ENCODE data around the gene RPGRIP1. TPM values are rescaled to one million over a fixed set of nuclear protein-coding genes. Genes with fewer than 3 reads are reported as not detected.
A peak's percentile ranks its signal among the peaks of the same experiment; 100 is the strongest.

Gene RPGRIP1
- total and polyA plus RNA-seq, 8 donors: 0.19 to 0.58 (median 0.28) TPM; not detected in 4

DNA sequence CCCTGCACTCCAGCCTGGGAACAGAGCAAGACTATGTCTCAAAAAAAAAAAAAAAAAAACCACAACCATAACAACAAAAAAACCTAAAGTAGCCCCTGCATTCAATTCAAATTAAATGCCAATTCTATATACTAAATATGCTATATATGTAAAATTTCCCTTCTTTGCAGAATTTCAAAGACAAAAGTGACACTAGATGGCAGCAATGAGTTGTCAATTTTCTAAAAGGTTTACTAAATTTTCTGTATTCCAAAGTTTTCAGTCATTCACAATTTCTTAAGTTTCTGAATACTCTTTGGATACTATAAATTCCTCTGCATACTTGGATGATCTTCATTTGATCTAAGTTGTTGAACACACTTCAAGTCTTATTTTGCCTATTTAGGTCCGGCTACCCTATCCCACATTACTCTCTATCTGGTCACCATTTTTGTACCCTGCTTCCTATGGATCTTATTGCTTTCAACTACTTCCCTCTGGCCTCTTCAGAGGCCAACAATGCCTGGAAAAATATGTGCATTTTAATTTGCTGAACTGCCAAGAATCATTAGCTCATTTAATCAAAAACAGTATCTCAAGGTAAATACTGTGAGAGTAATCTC lies 38.6 kb upstream of the RPGRIP1 start:
- peak in 1 of 2 donors; percentile 41 for DNase-seq
- H3K4me3 ChIP-seq: no peak overlapping the region
- intact Hi-C loops (cut with DNase I; ENCODE audit: low total_unique reads): no loop called here
- peaks cover 25 to 100% (median 63%) of the 10 kb centered on the region in 4 donors for H3K4me1 ChIP-seq
- H3K36me3 ChIP-seq: peaks cover 4 to 73% (median 52%) of the 10 kb centered on the region in 4 donors
- WGBS, 5 donors: 62 to 91% (median 74%) methylated on average over 1 of the region's 1 CpG
- TF ChIP-seq CTCF (IDR thresholded peaks at IDR 0.05) (peak in 2 of 7 experiments; percentile 28 to 29), POLR2AphosphoS5 (IDR thresholded peaks at IDR 0.05) (no peak), POLR2A (IDR thresholded peaks at IDR 0.05) (no peak), EP300 (IDR thresholded peaks at IDR 0.05) (no peak)
- no peak overlapping the region for H3K27ac ChIP-seq
- H3K9me3 ChIP-seq: no peaks in the 10 kb centered on the region
- H3K27me3 ChIP-seq: no peaks in the 10 kb centered on the region

GRCh38 chr14:21244544-21244943 lies 35.3 kb upstream of the RPGRIP1 start:
- H3K27ac ChIP-seq: no peak overlapping the region
- peaks cover 4 to 69% (median 62%) of the 10 kb centered on the region in 4 donors for H3K36me3 ChIP-seq
- no peaks in the 10 kb centered on the region for H3K27me3 ChIP-seq
- 81 to 87% (median 84%) methylated on average over 7 of the region's 7 CpGs for WGBS, 5 donors
- no peak overlapping the region for H3K4me3 ChIP-seq
- H3K4me1 ChIP-seq: peaks cover 26 to 100% (median 60%) of the 10 kb centered on the region in 4 donors
- TF ChIP-seq POLR2A (IDR thresholded peaks at IDR 0.05): no peak
- TF ChIP-seq POLR2AphosphoS5 (IDR thresholded peaks at IDR 0.05): peak in 1 of 3 donors; percentile 26
- no peak for TF ChIP-seq EP300 (IDR thresholded peaks at IDR 0.05)
- TF ChIP-seq CTCF (IDR thresholded peaks at IDR 0.05): no peak
- intact Hi-C loops (cut with DNase I; ENCODE audit: low total_unique reads): no loop called here
- DNase-seq: no peak
- no peaks in the 10 kb centered on the region for H3K9me3 ChIP-seq

DNA sequence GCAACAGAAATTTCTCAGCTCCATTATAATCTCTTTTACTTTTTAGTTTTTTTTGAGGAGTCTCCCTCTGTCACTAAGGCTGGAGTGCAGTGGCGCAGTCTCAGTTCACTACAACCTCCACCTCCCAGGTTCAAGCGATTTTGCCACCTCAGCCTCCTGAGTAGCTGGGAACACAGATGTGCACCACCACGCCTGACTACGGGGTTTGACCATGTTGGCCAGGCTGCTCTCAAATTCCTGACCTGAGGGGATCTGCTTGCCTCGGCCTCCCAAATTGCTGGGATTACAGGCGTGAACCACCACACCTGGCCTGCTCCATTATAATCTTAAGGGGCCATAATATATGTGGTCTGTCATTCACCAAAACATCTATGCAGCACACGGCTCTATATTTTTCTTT lies 34.1 kb upstream of the RPGRIP1 start:
- TF ChIP-seq POLR2AphosphoS5 (IDR thresholded peaks at IDR 0.05) (no peak), EP300 (IDR thresholded peaks at IDR 0.05) (no peak), POLR2A (IDR thresholded peaks at IDR 0.05) (no peak), CTCF (IDR thresholded peaks at IDR 0.05) (no peak)
- intact Hi-C loops (cut with DNase I; ENCODE audit: low total_unique reads): no loop called here
- peaks cover 14 to 76% (median 71%) of the 10 kb centered on the region in 4 donors for H3K36me3 ChIP-seq

GRCh38 chr14:21248338-21248737 lies 31.5 kb upstream of the RPGRIP1 start:
- Histone ChIP-seq H3K4me3 (no peak overlapping the region), H3K9me3 (no peaks in the 10 kb centered on the region), H3K27ac (no peak overlapping the region), H3K36me3 (peaks cover 15 to 91% (median 82%) of the 10 kb centered on the region in 4 donors), H3K27me3 (no peaks in the 10 kb centered on the region), H3K4me1 (peaks cover 21 to 81% (median 42%) of the 10 kb centered on the region in 4 donors)
- intact Hi-C loops (cut with DNase I; ENCODE audit: low total_unique reads): no loop called here
- TF ChIP-seq EP300 (IDR thresholded peaks at IDR 0.05) (no peak), POLR2A (IDR thresholded peaks at IDR 0.05) (no peak)
- 63 to 88% (median 79%) methylated on average over 1 of the region's 1 CpG for WGBS, 5 donors
- no peak for DNase-seq

More for the DNA sequence above, 34.1 kb upstream of the RPGRIP1 start:
- H3K27me3 ChIP-seq: no peaks in the 10 kb centered on the region
- peaks cover 23 to 87% (median 50%) of the 10 kb centered on the region in 4 donors for H3K4me1 ChIP-seq
- H3K27ac ChIP-seq: no peak overlapping the region
- H3K9me3 ChIP-seq: no peaks in the 10 kb centered on the region
- H3K4me3 ChIP-seq: no peak overlapping the region
- WGBS, 5 donors: 93 to 95% (median 94%) methylated on average over 7 of the region's 7 CpGs
- DNase-seq: no peak

Data from stomach (tissue), 9 donors.